Effector CD8-positive, alpha-beta T cell (primary cell): ENCODE measurements around the gene EFCAB3.
"Not testable (repeated sequence)": the region's sequence is repeated elsewhere in the genome, so short reads cannot be mapped to it uniquely, and the experiment has no call there.

Experiments used
- DNase-seq: peaks from one replicate; lab custom pipeline; 2025; lab: John Stamatoyannopoulos, UW
- total RNA-seq, 4 experiments: gene quantifications; one replicate each; lab custom pipeline; 2026; lab: John Stamatoyannopoulos, UW

The EFCAB3 gene
- 0 to 0.09 (median 0) reads per million in 4 experiments for total RNA-seq

DNA sequence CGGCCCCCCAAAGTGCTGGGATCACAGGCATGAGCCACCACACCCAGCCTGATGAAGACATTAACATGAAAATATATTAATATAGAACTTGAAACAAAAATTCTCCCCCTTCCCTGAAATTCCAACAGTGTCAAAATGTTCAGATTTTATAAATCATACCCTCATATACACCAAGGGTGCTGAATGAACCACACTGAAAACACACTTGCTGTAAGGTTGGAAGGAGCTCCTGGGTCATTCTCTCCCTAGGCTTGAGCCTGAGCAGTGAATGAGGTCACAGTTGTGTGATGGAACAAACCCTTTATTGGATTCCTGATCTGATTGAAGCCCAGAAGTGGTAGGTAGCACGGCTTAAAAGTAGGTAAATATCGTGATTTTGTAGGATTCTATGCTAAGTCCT is at the start of gene EFCAB3:
TSS of gene EFCAB3 (plus strand) at position 301 of the 400 bp plus-strand sequence. CDS start 2,427 bp downstream, outside the sequence.
- no peak for DNase-seq

DNA sequence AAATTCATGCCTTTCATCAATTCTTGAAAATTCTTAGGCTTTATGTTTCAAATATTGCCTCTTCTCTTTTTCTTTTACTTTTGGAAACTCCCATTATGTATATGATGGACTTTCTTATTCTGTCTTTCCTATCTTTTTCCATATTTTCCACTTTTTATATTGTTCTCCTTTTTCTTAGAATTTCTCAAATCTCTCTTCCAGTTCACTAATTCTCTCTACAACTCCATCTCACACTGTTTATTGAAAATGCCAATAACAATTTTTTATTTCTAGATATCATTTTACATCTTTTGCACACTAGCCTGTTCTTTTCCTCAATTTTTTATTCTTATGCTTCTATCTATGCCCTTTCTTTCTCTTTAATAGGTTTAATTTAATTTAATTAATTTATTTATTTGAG is 43.8 kb upstream of the EFCAB3 start:
- no peak for DNase-seq

DNA sequence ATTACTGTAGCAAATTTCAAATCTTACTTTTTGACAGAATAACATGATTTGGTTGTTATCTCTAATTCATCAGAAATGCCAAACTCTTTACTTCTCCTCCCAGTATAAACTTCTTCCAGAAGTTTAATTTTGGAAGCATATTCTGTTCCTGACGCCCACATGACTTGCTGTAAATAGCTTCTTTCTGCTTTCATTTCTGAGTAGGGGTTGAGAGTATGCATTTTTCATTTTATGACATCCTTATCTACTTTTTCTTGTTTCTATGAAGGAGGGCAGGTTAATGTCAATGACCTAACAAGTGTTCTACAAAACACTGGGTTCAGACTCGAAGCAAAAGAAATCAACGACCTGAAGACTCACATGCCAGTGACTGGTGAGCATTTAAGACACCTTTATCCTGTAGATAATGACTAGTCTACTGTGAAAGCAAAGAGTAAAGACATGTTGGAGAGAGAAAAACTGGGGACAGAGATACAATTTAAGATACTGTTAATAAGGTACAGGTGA is 36.5 kb upstream of the EFCAB3 start:
- DNase-seq: no peak

DNA sequence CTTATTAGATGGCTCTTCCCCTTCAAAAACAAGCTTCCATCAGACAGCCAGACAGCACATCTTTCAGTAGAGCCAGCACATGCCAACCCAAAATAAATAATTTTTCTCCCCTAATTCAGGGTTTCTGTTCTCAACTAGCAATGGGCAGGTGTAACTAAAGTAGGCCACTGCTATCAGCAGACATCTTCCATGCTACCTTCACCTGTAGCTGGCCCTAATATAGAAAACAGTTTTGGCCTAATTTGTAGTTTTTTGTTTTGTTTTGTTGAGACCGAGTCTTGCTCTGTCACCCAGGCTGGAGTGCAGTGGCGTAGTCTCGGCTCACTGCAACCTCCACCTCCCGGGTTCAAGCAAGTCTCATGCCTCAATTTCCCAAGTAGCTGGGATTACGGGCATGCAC is 29.2 kb upstream of the EFCAB3 start:
- no peak for DNase-seq

DNA sequence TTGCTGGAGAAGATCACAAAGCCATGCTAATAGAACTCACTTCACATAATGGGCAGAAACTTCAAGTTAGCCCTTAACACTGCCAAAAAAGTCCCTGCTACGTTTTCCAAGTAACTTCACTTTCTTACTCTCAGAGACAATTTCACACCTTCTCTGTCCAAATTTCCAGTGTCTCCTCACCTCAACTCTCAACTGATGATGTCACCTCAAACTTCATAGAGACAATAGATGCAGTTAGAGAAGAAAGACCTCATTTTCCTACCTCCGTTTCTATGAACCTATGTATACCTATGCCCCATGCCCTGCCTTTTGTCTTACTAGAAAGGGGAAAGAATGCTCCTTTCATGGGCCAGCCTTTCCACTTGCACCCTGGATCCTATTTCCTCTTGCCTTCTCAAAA is 14.2 kb upstream of the EFCAB3 start:
- DNase-seq: no peak

DNA sequence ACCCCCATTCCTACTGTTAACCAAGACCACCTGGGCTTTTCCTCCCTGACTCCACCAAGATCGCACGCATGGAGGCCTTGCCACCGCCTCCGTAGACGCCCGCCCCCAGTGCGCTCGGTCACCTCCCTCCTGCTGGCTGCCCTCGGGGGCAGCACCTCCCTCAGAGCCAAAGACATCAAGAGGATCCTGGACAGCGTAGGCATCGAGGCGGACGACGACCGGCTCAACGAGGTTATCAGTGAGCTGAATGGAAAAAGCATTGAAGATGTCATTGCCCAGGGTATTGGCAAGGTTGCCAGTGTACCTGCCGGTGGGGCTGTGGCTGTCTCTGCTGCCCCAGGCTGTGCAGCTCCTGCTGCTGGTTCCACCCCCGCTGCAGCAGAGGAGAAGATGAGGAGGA is 1.2 kb downstream of the EFCAB3 start:
- DNase-seq: no peak

DNA sequence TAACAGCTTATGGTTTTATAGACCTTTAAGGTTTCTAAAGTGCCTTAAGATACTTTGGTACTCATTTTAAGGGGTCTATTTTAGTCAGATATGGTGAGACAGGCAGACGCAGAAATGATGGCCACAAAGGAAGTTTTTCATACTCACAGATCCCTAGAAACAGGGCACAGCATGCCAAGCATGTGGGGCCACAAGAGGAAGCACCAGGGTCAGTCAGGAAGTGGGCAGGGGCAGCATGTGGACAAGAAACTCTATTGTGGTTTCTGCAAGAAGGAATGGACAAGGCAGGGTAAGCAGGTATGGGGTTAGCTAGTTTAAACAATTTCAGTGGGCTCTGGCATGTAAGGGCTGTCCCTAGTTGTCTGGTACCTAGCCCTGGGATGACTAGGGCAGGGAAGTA is 8.5 kb downstream of the EFCAB3 start:
- DNase-seq: no peak

DNA sequence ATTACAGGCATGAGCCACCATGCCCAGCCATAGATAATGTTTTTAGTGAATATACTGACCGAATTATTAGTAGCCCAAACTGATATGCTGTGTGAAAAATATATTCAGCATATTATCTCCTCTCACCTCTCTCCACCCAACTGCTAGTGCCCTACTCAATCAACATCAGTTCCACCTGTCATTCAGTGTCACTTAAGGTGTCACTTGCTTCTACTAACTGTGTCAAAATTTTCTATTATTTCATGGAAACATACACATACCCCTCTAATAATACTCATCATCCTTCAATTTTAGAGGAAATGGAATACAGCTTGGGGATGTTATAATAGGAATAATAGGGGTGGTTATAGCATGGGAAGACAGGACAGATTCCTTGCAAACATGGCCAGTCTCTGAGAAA is 12.6 kb downstream of the EFCAB3 start:
- DNase-seq: no peak

DNA sequence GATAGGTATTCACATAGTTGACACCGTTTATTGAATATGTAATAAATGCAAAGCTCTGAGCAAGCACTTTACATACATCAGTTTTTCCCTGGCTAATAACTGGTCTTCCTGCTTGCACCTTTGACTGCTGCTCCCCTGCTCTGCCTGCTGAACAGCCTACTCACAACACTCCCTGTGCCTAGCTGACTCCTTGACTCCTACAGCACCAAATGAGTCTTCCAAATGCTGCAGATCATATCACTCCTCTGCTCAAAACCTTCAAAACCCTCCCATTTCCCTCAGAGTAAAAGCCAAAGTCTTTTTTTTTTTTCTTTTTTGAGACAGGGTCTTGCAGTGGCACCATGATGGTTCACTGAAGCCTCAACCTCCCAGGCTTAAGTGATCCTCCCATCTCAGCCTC is 18.5 kb downstream of the EFCAB3 start:
- no peak for DNase-seq

DNA sequence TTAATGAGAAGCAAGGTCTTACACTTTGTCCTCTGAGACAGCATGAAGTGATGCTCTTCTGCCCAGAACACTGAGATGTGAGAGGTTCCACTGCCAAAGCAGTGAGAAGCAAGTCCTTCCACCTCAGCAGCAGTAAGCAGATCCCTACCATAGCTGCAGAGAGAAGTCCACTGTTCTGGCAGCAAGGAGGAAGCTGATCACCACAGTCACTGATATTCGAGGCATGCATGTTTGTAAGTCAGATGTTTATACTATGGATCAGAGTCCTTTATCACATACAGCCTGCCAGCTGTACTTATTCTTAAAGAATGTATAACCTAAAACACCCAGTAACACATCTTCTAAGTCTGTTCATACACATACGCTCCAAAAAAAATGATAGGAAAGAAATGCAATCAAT is 25.1 kb downstream of the EFCAB3 start:
- DNase-seq: no peak

DNA sequence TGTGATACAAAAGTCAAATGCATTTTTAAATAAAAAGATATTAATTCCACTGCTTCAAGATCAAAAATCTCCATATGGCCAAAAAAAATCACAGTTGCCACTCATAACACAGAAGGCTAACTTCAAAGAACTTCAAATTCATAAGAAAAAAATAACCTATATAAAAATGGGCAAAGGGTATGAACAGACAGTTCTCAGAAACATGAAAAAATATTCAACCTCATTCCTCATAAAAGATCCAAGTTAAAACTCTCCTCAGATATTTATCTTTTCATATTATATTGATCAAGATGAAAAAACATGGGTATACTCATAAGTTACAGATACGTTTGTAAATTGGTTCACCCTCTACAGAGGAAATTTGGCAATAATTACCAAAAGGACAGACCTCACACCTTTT is 32.7 kb downstream of the EFCAB3 start:
- not testable (repeated sequence) for DNase-seq

DNA sequence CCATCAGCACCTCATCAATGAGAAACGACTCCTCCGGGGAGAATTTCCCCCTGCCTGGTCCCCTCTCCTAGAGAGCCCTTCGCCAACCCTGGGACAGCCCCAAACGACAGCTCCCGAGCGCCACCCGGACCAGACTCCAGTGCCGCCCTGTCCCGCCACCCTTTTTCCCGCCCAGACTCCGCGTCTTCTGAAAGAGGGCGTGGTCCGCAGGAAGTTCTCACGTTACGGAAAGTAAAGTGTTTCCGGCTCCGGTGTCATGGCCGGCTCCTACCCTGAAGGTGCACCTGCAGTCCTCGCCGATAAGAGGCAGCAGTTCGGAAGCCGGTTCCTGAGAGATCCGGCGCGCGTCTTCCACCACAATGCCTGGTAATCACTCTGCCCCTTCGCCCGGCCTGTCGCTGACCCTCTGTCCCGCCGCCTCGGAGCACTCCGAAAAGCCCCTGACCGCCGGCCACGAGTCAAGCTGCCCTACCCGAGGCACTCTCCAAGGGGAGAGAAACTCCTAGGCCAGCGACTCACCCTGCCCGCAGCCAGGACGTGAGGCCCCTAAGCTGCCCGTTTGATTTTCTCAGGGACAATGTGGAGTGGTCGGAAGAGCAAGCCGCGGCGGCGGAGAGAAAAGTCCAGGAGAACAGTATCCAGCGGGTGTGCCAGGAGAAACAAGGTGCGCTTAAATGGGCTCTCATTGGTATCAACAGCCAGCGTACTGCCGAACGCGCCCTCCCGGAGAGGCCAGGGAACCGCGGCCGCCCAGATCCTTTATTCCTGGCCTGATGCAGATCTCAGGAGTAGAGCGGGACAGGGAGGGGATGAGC is 43.5 kb downstream of the EFCAB3 start, which contains the start of gene METTL2A:
TSS of gene METTL2A (plus strand) at position 251 of the 815 bp plus-strand sequence. CDS start at position 257, 6 bp downstream.
- DNase-seq: peak; percentile 73

DNA sequence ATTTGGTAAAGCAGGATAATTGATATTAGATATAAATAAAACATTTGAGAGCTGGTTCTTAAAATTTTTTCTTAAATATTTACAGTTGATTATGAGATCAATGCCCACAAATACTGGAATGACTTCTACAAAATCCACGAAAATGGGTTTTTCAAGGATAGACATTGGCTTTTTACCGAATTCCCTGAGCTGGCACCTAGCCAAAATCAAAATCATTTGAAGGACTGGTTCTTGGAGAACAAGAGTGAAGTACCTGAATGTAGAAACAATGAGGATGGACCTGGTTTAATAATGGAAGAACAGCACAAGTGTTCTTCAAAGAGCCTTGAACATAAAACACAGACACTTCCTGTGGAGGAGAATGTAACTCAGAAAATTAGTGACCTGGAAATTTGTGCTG is 45.9 kb downstream of the EFCAB3 start:
- DNase-seq: not testable (repeated sequence)

DNA sequence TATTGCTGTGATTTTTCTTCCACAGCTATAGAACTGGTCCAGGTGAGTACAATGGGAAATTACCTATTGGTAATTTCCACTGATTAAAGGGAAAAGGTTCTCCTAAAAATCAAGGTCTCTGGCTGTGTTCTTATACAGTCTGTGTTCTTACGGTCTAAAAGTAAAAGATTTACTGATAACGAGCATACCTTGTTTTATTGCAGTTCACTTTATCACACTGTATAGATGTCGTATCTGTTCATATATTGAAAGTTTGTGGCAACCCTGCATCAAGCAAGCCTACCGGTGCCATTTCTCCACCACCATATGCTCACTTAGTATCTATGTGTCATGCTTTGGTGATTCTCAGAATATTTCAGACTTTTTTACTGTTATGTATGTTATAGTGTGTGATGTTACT is 54.9 kb downstream of the EFCAB3 start:
- DNase-seq: not testable (repeated sequence)

DNA sequence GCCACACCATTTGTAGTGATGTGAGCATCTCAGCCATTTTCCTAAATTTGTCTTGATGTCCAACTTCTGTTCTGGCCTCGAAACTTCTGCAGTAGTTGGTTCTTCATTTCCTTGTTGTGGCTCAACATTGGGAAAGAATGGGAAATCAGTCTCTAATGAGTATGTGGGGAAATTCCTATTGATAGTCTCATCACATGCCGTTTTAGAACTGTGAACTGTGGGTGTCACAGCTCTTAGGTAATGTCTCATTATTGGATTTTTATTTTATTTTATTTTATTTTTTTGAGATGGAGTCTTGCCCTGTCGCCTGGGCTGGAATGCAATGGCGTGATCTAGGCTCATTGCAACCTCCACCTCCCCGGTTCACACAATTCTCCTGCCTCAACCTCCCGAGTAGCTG is 60.8 kb downstream of the EFCAB3 start:
- not testable (repeated sequence) for DNase-seq

DNA sequence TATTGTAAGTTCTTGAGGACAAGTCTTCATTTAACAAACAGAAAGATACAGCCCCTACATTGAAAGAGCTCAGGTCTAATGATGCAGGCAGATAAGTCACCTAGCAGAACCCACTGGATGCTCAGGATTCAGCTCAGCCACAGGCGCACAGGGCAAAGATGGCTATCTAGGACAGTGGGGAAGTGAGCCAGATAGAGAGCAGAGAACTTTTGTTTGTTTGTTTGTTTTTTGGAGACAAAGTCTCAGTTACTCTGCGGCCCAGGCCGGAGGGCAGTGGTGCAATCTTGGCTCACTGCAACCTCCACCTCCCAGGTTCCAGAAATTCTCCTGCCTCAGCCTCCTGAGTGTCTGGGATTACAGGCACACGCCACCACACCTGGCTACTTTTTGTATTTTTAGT is 63.7 kb downstream of the EFCAB3 start:
- DNase-seq: no peak

DNA sequence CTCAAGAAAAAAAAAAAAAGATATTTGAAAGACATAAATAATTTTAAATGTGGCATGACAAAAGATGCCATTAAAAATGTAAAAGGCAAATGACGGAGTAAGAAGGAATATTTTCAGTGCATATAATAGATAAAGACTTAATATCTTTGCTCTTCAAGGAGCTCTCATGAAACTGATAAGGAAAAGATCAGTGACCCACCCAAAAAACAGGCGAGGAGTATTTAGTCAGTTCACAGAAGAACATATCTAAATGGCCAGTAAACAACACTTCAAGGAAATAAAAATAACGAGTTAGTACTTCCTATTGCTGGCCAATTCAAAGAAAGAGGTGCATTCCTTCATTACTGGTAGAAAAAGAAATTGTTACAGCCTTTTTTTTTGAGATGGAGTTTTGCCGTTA is 65.4 kb downstream of the EFCAB3 start:
- not testable (repeated sequence) for DNase-seq

DNA sequence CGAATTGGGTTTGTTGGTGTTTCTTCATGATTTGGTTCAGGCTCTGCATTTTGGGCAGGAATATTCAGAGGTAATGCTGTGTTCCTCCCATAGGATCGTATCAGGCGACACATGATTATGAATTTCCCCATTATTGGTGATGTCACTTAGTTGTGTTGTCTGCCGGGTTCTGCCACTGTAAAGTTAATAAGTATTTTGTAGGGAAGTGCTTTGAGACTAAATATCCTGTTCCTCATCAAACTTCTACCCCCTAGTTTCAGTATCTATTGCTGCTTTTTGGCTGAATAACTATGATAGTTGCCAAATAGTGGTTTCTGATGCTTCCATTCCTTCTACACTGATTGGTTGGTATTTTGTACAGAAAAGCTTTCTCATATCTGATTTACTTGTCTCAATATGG is 71.8 kb downstream of the EFCAB3 start:
- DNase-seq: not testable (repeated sequence)

DNA sequence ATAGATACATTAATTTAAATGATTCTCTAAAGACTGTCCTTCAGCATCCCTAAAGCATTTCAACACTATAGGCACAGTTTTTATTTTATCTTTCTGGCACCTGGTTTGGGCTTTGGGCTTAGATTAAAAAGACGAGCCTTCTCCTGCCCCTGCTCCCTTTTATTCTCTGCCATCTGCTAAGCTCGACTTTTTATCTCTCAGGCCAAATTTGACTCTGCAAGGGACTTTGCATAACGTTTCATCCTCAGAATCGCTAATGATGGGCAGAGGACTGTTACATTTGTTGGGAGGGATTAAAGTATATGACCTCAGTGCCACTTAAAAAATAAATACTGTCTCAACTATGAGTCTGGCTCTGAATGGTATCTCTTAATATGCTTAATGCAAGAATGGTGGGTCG is 72.7 kb downstream of the EFCAB3 start:
- not testable (repeated sequence) for DNase-seq

DNA sequence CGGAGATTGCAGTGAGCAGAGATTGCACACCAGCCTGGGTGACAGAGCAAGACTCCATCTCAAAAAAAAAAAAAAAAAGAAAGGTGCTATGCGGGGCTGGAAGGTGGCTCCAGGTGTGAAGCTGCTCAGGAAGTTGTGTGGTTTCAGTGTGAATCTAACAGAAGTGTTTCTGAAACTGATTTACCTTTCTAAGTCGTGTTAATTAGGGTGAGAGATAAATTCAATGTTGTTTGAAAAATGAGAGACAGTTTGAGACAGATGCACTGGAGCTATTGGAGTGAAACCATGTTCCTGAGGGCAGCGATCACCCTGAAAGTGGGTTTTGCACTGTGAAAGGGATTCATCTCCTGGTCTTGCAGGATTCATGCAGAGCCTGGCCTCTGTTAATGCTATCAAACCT is 73.3 kb downstream of the EFCAB3 start:
- not testable (repeated sequence) for DNase-seq

DNA sequence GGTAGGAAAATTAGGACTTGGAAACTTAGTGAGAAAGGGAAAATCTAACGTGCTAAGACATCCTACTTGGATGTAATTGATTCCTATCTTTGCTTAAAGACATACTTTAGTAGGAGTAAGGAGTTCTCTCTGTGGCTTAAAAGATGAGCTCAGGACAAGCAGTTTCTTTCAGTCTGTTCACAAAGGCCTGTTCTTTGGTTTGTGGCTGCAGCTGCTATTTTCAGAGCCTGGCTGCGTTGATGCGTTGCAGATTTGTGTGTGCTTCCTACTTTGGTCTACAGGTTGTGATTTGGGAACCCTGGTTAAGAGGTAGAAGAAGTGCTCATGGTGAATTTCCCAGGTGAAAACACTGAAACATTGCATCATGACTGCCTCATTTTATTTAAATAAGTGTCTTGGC is 73.8 kb downstream of the EFCAB3 start:
- not testable (repeated sequence) for DNase-seq

DNA sequence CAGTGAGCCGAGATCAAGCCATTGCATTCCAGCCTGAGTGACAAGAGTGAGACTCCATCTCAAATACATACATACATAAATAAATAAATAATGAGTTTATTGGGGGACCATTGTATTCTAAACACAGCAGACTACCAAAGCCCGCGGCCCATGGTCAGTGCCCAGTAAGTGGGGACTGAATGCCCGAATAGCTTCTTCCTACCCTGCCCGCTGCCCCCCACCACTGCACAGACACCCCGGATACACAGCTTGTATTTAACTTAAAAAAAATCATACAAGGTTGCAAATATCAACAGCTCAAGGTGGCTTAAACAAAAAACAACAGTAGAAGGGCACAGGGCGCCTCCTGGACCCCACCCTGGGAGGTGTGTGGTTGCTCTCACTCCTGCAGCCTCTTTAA is 75.7 kb downstream of the EFCAB3 start:
- DNase-seq: no peak

DNA sequence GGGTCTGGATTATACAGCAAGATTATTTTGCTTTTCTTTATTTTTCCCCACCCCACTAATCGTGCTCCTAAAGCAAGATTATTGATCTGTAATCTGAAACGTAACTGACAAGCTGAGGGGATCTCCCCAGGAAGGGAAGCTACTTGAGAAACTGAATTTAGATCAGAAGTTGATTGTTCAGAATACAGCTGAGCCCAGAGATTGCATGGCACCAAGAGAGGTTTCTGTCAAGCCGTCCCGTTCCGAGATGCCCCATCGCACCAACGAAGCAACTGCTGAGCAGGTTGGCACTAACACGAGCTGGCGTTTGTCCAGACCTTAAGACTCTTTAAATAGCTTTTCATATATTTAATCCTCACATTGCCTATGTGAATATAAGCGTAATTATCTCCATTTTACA is 78.1 kb downstream of the EFCAB3 start:
- DNase-seq: not testable (repeated sequence)
